Globus pallidus (tissue), 1 donor: ENCODE measurements around the gene JCHAIN.

ENCODE experiments used
- DNase-seq: peaks from one replicate; pipeline ENCODE4 v3.0.0-alpha.2; 2015; ENCODE audit warnings: low spot score

Gene JCHAIN

DNA sequence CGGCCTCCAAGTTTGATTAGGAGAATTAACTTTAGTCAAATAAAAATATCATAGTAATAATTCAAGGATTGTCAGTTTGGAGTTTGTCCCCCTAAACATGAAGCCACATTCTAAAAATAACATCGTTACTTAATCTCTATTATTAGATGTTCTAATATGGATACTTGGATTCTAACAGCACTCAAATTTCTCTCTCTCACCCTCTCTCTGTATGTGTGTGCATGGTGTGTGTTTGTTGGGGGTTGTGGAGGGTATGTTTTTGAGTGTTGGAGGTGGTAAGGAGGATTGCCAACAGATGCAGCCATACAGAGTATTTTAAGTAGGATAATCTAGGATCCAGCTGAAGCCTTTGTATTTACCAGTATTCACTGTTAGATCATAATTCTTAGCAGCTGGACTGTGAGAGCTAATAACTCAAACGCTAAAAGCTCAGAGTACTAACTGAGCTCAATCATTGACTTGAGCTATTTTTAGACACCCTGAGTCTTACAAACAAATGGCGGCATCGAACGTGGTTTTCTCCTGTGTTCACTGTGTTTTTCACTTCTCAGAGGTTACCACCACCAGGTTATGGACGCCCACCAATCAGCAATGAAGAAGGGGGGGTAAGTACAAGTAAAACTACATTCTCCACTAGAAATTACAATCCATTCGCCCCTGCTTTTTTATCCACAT is 28.9 kb downstream of the JCHAIN start:
- DNase-seq = no peak

DNA sequence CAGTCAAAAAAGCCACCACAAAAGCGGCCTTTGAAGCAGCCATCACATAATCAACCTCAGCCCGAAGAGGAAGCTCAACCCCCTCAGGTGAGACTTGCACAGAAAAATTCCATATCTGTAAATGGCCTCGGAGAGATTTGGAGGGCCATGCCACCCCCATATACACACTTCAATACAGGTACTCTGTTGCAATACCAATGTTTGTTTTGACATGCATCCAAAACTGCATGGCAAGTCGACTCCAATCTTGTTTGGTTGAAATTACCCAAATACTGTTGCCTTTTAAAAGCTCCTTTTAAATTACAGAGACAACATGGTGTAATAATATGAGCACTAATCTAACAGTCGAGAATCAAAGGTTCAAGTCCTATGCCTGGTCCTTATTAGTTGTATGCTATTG is 31.8 kb downstream of the JCHAIN start:
- DNase-seq = no peak

GRCh38 chr4:70632028-70632427 is 34.3 kb downstream of the JCHAIN start:
- no peak for DNase-seq

GRCh38 chr4:70630162-70630561 is 36.1 kb downstream of the JCHAIN start:
- no peak for DNase-seq

- DNase-seq = no peak
Measured at GRCh38 chr4:70629469-70630090, 36.7 kb downstream of the JCHAIN start.

GRCh38 chr4:70628444-70628843 is 37.9 kb downstream of the JCHAIN start, which contains the start of gene ENAM:
Gene ENAM (plus strand): TSS chr4:70628744. CDS start chr4:70629501, 757 bp downstream.
- DNase-seq = no peak

DNA sequence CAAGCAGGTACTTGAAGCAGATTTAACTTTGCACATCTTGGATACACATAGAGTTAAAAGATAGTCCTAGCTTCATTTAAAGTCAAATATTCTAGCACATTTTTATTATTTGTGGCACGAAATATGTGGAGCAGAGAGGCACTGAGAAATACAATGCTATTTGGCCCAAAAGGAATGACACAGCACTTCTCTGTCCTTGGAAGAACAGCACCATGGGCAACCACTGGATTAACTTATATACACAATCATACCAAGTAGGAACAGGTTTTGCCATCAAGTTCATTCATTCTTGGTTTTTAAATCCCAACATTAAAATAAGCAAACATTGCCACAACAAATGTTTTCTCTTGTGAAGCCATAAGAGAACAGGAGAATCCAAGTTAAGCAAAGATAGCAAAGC is 38.7 kb downstream of the JCHAIN start:
- DNase-seq = no peak

DNA sequence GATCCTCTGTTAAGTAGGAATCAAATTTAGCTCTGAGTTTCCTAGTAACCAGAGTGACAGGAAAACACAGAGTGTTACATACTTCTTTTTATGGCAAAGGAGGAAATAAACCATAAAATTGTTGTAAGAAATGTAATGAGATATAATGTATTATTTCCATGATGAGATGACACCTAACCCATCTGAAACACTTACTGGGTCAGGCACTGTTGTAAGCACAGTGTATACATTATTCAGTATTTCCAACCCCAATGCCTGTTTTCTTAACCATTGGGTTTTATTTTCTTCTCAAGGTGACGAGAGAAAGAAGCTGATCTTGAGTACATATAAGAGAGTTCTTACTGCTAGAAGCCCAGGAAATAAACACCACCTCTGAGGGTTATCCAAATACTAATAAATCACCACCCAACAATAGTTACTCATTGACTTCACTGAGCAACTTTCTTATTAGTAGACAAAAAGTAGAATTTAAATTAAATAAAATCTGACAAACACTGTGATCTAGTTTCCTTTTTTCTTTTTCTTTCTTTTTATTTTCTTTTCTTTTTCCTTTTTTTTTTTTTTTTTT is 42.0 kb downstream of the JCHAIN start:
- DNase-seq = no peak

DNA sequence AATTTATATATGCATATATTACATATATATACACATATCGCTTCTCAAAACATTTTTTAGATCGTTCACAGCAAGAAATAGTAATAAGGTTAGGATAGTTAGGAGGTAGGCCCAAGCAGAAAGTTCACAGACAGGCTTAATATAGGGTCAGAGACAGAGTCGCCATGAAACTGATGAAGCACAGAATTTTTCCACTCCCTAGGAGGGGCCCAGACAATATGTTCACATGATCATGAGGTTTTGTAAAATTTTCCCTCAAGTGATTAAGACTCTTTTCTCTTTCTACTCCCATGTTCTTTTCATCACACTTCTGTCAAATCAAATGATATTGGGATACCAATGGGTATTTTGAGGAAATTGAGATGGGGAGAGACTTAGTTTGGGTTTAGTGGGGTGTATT is 43.0 kb downstream of the JCHAIN start:
- DNase-seq = no peak

- no peak for DNase-seq
Measured at GRCh38 chr4:70619778-70620177, 46.5 kb downstream of the JCHAIN start.

DNA sequence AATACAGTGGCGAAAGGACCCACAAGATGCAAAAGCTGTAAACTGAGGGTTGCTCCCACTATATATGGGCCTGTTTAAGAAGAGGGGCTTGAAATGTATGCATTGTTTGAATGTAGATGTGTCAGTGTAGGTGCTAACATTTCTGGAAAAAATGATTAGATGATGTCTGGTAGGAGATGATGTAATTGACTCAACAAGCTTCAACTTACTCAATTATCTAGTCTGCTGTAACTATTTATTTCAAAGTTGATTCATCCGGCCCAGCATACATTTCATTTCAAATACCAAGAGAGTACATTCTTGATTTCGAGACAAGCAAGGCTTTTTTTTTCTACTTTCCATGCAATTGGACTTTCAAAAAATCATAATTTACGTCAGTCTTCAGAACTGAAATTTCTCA is 47.0 kb downstream of the JCHAIN start:
- no peak for DNase-seq

GRCh38 chr4:70614184-70614555 is 52.1 kb downstream of the JCHAIN start:
- DNase-seq = no peak

- DNase-seq = no peak
Measured at GRCh38 chr4:70613306-70614183, 52.8 kb downstream of the JCHAIN start.

- no peak for DNase-seq
Measured at GRCh38 chr4:70608324-70608723, 58.0 kb downstream of the JCHAIN start.

DNA sequence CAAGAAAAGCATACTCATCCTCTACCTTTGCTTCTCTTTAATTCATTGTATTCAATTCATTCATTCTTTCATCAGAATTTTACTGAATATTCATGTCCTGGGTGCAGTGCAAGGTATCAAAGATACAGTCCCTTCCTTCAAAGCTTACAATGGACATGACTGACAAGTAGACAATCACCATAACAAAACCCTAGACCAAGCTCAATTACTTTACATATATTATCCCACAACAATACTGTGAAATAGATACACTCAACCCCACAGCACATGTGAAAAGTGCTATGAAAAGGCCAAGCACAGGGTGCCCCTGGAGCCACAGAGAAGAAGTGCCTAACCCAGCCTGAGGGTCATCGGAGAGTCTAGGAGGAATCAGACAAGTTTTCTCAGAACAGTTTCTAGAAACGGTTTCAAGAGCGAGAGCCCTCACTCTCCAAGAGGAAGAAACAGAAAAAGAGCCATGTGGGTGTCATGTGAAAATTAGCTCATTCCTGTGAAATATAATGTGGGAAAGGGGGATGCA is 58.9 kb downstream of the JCHAIN start:
- no peak for DNase-seq

DNA sequence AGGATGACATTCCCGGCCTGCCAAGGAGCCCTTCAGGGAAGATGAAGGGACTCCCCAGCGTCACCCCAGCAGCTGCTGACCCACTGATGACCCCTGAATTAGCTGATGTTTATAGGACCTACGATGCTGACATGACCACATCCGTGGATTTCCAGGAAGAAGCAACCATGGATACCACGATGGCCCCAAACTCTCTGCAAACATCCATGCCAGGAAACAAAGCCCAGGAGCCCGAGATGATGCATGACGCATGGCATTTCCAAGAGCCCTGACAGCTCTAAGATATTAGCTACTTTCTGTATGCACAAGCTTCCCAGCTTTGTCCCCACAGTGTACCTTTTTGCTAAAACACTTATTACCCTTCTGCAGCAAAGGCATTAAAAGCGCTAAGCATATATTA is 59.8 kb downstream of the JCHAIN start:
- no peak for DNase-seq
